Embryonic facial prominence (tissue), 1 donor: ENCODE results near the gene ATG4D.
A peak's percentile ranks its signal among the peaks of the same experiment; 100 is the strongest.
"Not testable (repeated sequence)": the region's sequence is repeated elsewhere in the genome, so short reads cannot be mapped to it uniquely, and the experiment has no call there.

ENCODE experiments used
- DNase-seq: peaks from one replicate; pipeline ENCODE4 v3.0.0-alpha.2; 2016; ENCODE audit errors: extremely low spot score

Gene ATG4D

DNA sequence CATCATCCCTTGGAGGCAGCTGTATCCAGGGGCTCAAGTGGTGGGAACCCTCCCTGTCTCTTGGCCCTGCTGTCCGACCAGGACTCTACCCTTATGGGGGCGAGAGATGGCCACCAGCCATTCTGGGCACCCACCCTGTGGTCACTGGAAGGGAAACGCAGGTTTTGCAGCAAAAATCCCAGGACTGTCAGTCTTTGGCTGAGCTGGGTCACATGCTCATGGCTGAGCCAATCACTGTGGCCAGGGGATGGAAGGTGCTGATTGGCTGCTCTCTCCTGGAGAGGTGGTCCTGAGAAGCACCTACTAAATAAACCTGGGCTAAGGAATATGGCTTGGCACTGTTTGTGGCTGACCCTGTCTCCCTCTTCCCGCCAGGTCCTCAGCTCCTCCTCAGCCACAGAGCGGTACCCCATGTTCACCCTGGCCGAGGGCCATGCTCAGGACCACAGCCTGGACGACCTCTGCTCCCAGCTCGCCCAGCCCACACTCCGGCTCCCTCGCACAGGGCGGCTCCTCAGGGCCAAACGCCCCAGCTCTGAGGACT lies 8.9 kb downstream of the ATG4D start:
- DNase-seq, result no peak

DNA sequence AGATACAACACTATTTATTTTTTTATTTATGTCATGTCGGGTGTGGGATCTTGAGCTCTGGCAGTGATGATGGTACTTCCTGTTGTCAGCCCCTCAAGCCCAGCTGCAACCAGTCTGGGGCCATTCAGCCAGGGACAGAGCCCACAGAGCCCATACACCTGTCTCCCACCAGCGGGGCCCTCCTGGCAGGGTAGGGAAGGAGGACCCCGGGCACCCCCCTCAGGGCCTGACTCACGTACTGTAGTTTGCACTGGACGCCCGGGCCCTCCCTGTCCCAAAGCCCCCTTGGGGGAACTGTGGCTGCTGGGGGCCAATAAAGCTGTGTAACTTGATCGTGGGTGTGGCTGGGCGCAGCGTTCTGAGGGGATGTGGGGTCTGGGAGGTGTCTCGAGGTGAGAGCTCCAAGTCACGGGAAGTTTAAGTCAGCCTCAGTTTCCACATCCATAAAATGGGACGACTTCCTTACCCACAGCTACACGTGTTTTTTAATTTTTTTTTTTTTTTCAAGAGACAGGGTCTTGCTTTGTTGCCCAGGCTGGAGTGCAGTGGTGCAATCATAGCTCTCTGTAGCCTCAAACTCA lies 9.5 kb downstream of the ATG4D start:
- no peak for DNase-seq

DNA sequence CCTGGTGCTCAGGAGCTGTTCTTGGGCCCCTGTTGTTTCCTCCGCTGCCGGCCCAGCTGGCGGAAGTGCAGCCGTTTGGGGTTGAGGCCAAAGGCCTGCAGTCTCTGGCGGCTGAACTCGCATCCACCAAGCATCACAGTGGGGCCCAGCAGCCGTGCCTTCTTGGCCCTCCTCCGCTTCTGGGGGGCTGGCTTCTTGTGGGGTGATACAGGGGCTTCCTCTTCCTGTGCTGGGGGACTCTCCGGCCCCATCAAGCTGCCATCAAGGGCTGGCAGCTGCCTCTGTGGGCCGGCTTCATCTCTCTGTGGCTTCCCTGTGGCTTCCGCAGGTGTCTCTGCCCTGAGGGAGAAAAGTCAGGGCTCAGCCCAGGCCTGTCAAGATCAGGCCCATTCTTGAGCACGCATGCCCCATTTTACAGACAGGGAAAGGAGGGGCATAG lies 10.3 kb downstream of the ATG4D start:
- DNase-seq, result no peak

DNA sequence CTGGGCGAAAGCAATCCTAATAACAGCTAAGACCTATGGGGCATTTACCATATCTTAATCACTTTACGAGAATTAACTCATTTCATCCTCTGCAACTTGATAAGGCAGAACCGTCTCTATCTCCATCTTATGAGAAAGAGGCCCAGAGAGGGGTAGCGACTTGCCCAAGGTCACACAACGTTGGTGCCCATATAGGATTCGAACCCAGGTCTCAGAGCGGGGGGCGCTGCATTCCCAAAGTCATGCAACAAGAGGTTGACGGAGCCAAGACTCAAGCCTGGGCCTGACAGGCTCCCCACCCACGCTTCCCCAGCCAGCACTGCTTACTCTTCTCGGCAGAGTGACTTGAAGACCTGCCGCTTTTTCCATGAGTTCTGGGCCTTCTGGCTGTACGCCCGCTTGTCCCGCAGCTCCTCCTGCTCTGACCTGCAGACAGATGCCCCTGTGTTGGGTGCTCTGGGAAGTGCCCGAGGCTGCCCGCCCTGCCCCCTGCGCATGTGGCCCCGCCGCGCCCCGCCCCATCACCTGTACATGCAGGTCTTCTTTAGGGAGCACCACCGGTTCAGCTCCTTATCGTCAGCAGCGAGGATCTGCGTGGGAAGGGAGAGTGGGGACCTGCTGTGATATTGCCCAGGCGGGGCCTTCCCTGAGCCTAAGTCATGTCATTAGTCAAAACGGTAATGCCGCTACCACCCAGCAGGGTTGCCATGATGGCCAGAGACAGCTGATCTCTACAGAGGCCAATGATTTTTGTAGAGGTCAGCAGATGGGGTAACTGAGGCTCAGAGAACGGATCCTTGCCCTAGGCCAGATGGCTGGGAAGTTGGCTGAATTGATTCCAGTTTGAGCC lies 11.3 kb downstream of the ATG4D start:
- no peak for DNase-seq

DNA sequence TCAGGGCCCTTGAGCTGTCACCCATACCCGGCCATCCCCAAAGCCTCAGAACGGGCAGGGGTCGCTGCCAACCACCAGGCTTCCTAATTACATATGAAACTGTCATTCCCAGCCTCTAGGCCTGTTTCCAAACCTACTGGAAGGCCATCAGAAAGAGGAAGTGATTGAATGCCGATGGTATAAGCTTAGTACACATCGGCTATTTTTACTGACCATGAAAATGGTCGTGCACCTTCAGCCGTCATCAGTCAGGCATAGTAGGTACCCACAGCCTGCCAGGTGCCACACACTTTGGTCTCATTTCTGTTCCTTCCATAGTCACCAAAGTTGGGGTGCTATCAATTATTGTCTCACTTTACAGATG lies 11.9 kb downstream of the ATG4D start:
- DNase-seq, result no peak

DNA sequence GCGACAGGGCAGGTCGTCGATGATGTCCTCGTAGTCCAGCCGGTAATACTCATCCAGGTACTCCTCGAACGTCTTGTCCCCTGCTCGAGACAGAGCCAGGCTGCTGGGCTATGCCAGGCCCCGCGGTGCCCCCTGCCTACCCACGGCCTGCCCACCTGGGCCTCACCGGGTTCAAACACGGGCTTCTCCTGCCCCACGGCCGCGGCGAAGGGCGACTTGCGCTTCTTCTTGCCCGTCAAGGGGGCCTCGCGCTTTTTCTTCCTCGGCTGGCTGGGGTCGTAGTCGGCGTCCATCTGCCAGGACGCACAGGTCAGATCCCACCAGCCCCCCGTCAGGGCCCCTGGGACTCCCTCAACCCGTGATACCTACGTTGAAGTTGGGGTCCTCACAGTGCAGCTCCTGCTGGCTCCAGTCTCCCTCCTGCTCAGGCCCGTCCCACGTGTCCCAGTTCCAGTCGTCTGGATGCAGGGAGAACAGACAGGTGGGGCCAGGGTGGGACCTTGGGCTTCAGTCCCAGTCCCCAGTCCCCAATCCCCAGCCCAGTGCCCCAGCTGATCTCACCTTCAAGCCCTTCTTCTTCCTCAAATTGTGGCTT lies 14.0 kb downstream of the ATG4D start:
- no peak for DNase-seq

DNA sequence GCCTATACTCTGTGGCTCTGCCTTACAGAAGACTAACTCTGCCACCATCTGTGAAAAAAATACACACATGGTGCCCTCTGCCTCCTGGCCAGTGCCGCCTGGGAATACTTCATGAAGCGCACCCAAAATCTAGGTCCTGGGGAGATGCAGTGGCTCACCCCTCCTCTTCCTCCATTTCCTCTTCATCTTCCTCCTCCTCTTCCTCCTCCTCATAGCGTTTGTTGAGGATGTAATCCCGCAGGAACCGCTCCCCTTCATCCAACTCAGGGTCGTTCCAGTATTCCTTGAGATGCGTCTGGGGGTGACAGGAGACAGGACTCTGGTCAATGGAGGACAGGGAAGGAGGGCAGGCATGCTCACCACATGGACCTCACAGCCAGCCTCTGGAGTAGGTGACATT lies 16.4 kb downstream of the ATG4D start:
- no peak for DNase-seq

DNA sequence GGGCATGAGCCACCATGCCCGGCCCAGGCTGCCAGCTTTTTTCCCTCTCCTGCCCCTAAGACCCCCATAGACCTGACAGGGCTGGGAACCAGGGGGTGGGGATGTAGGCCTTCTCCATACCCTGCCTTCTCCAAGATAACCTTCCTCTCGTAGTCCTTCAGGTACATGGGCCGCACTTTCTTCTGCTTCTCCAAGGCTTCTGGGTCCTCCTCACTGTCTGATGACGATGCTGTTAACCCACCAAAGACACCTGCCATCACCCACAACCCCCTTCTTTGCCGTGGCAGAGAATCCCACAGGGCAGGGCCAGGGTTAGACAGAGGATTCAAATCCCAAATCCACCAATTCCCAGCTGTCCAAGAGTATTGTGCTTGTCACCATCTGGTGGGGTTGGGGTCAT lies 18.9 kb downstream of the ATG4D start:
- DNase-seq, result no peak

DNA sequence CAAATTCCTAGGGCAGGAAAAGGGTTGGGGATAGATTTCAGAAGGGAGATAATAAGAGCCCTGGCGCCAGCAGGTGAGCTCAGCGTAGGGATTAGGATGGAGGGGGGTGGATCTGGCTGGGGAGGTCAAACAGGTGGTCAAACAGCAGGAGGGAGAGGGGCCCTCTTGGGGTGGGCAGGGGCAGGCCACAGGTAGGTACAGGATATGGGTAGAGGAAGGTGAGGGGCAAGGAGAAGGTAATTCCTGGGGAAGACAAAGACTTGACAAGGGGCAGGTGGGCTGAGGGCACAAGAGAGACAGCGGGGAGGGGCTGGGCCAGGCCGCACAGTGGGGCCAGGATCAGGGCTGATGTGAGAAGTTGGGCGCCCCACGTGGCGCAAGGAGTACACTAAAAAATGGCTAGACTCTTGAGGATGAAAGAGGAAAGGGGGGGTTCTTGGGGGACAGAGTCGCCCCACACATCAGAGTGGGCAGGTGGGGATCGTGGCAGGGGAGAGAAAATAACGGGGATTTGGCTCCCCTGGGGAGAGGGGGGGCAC lies 21.4 kb downstream of the ATG4D start:
- DNase-seq, result no peak

DNA sequence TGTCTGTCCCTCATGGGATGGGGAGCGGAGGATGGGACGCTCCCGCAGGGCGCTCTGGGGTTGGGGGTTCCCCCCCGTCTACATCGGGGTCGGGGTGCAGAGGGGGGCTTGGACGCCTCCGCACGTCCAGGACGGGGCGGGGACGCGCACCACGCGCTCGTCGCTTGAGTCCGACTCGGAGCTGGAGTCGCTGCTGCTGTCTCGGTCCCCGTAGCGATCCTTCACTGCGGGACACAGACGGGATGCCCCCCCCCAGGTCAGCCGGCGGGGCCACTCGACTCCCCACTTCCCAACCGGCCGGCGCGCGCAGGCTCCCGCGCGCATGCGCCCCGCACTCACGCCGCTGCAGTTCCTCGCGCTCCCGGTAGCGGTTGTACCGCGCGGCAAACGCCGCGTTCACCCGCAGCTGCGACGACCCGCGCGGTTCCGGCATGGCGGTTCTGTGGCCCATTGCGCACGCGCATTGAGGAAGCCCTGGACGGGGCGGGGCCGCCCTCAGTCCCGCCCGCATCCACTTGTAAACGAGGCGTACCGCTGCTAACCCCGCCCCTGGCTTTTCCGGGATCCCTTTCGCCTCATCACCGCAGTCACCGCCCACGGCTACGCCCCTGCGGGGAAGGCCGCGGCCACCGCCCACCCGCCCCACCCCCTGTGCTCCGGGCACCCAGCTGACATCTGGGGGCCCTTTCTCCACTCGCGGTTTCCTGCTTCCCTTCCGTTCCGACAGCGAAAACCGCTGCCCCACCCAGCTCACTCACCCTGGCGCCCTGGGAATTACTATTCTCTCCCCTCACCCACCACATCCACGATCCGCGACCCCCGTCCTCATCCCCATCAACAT lies 22.1 kb downstream of the ATG4D start, which contains the start of gene KRI1:
Gene KRI1, minus strand, starts transcription at position 444 of the 841 bp plus-strand sequence. Its CDS starts 11 bp downstream, at position 433.
- DNase-seq, result peak; percentile 95

DNA sequence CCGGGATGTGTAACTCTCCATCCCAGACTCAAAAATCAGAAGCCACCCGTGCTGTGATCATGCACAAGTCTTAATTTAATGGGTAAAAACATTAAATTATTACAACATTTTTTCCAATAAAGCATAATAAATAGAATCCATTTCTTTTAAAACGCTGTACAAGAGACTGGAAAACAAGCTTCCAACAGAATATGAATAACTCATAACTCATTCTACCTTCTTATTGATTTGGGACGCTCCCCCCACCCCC lies 22.6 kb downstream of the ATG4D start:
- no peak for DNase-seq

DNA sequence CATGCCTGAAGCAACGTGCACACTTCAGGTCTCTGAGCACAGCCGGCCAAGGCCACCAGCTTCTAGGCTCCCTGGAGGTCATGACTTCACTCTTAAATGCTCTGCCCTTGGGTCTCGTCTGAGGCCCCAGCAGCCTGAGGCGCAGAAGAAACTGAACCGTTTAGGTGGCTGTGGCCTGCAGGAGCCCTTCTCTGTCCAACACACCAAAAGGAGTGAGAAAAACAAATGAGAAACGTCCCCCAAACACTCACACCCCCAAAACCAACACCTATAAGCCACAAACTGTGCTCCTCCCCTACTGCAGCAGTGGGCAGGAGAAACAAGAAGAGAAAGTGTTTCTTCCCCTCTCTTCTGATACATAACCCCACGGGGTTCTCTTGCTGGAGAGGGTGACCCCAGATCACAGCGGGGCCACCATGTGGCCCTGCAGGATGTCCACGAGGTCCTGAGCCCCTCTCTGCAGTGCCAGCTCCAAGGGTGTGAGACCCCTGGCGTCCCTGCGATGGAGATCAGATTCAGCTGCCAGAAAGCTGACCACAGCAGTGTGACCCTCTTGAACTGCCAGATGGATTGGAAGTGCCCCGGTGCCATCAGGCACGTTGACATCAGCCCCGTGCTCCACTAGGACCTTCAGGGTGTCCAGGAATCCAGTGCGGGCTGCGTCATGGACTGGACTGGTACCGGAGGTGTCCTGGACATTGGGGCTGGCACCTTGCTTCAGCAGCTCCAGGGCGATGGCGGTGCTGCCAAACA lies 23.1 kb downstream of the ATG4D start:
- DNase-seq, result no peak

DNA sequence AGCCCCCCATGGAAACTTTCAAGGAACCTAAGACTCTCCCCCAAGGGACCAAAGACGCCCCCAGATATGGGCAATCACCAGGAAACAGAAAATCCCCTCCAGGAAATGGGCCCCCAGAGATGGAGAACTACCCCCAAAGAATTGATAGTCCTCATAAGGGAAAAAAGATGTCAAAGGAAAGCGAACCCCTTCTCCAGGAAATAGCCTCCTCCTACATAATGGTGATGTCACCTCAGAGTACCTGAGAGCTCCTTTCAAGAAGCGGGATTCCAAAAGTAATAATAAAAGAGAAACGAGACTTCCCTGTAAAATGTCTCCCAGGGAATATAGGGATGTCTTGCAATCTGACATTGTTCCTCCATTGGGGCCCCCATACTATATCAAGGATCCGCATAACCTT lies 24.0 kb downstream of the ATG4D start:
- no peak for DNase-seq

DNA sequence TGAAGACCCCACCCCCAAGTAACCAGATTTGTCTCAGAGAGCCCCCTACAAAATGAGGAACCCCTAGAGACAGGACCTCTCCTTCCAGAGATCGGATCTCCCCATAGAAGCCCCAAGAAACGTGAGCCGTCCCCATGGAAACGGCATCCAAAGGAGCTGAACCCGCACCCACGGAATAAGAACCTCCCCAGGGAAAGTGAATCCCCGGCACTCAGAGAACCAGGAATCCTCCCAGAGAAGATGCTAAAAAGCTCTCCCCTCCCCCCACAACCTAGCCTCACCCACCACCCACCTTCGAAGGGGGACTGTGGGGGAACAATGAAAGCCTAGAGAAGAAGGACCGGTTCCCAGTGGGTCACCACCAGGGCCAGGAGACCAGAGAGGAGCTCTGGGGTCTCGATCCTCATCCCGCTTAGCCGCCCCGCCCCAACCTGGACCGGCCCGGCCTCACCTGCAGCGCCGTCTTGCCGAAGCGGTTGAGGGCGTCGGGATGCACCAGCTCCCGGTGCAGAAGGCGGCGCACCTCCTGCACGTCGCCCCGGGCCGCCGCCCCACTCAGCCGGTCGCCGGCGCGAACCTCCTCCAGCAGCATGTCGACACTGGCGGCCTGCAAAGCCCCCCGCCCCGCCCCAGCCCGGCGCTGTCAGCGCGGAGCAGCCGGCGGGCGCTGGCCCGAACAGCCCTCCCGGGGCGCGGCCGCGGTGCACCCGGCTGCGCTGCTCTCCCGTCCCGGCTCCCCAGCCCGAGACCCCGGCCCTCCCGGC lies 24.5 kb downstream of the ATG4D start:
- no peak for DNase-seq

DNA sequence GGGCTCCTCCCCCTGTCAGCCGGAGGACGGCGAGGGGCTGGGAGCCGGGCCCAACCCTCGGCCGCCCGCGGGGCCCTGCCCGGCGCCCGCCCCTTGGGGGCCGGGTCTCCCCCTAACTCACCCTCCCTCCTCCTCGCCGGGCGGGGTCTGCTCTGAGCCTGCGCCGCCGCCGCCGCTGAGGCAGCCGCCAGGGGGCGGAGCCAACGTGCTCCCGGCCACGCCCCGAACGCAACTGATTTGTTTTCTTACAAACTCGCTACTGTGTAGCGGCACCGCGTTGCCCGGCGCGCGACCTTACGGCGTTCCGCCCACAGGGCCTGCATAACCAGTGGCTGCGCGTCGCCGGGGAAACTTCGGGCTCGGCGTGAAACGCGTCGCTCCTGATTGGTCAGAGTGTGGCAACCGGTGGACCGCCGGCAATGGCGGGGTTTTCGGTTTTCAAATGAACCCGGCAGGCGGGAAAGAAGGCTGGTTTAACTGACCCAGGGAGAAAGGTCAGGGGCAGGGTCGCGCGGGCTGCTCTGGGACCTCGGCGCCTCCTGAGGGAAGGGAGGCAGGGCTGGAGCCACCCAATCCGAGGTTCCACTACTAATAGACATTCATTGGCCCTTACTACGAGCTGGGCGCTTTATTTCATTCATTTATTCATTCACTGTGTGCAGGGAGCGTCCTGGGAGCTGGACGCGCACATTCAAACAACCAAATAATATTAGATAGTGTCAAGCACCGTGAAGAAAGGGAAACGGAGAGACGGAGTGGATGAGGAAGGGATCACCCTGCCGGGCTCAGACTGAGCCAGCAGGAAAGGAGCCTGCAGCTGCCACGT lies 25.3 kb downstream of the ATG4D start, which contains the start of gene CDKN2D:
Gene CDKN2D, minus strand, starts transcription at position 154 of the 826 bp plus-strand sequence. CDS start 326 bp downstream, outside the sequence.
- DNase-seq, result peak; percentile 98

DNA sequence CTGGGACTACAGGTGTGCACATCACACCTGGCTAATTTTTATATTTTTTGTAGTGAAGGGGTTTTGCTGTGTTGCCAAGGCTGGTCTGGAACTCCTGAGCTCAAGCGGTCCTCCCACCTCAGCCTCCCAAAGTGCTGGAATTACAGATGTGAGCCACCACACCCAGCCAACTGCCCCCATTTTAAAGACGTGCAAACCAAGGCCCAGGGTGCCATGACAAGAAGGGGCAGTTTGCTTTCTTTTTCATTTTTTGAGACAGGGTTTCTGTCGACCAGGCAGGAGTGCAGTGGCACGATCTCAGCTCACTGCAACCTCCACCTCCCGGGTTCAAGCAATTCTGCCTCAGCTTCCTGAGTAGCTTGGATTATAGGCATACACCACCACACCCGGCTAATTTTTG lies 30.1 kb downstream of the ATG4D start:
- DNase-seq, result not testable (repeated sequence)

DNA sequence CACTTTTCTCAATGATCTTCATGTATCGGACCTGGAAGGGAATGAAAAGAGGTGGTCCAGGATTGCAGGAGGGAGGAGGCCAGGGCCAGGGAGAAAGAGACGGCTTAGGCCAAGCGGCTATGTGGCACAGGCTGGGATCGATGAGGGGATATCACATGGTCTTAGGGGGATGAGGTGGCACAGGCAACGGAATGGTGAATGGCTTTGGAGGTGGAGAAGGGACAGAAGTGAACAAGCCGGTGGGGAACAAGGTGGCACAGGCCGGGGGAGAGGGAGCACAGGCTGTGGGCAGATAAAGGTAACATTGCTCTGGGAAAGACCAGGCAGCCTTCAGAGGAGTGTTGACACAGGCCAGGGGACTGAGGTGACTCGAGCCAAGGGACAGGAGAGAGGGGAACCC lies 30.8 kb downstream of the ATG4D start:
- no peak for DNase-seq

DNA sequence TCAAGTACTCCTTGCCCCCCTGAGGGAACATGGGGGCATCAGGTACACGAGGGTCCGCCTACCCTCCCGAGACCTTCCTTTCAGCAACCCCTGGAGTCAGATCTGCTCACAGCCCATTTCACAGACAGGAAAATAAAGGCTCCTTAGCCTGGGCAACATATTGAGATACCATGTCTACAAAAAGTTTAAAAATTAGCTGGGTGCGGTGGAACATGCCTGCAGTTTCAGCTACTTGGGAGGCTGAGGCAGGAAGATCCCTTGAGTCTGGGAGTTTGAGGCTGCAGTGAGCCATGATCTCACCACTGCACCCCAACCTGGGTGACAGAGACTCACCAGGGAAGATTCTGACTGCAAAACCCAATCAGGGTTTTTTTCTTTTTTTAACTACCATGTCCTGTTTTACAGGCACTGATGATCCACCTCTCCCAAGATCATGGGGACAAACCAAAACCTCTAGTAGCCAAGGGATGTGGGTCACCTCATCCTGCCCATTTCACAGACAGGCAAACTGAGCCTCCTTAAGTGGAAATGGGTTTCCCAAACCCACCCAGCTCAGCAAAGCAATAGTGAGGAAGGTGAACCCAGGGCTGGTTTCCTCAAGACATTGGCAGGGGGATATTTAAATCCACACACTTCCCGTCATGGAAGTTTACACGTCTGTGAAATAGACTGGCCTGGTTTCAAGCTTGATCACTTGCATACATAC lies 31.5 kb downstream of the ATG4D start:
- DNase-seq, result no peak

DNA sequence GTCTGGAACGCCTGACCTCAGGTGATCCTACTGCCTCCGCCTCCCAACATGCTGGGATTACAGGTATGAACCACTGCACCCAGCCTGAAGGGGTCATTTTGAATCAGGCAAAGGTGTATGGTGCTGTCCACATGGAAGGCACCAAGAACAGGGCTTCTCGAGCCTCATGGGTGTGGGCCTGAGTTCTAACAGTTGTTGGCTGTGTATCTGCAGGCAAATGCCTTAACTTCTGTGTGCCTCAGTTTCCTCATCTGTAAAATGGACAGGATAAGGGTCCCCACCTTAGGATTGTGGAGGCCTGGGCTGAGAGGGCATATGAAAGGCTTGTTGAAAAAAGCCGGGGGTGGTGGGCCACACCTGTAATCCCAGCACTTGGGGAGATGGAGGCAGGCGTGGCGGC lies 34.2 kb downstream of the ATG4D start:
- DNase-seq, result no peak
